Central memory CD4-positive, alpha-beta T cell (primary cell): Measurements from ENCODE around the gene GALNS.
"Not testable (repeated sequence)": the region's sequence is repeated elsewhere in the genome, so short reads cannot be mapped to it uniquely, and the experiment has no call there.

ENCODE experiments used
- DNase-seq: peaks from one replicate; pipeline ENCODE4 v3.0.0; 2022

The GALNS gene

DNA sequence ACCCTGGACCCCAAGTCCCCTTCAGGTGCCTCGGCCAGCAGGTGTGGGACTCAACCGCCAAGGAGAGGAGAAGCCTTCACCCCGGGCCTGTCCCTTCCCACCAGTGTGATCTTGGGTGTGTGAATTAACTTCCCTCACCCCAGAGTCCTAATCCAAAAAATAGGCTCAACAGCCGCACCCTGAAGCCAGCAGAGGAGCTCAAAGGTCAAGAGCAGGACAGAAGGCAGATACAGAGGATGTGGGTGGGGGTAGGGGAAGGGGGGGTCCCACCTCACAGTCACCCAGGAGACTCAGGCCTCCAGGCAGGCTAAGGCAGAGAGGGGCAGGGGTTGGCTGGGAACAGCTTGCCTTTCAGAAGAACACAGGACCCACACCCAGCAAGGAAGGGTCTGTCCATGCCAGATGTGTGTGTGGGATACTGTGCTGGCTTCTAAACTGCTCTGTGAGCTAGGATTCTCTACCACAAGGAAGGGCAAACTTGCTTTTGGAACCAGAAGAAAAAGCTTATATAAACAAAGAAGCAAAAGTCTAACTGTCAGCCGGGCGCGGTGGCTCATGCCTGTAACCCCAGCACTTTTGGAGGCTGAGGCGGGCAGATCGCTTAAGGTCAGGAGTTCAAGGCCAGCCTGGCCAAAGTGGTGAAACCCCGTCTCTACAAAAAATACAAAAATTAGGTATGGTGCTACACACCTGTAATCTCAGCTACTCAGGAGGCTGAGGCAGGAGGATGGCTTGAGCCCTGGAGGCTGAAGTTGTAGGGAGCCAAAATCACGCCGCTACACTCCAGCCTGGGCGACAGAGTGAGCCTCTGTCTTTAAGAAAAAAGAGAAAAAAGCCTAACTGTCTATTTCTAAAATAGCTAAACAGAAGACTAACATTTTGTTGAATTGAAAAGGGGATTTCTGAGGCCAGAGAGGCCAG, 76.3 kb downstream of the GALNS start:
- no peak for DNase-seq

DNA sequence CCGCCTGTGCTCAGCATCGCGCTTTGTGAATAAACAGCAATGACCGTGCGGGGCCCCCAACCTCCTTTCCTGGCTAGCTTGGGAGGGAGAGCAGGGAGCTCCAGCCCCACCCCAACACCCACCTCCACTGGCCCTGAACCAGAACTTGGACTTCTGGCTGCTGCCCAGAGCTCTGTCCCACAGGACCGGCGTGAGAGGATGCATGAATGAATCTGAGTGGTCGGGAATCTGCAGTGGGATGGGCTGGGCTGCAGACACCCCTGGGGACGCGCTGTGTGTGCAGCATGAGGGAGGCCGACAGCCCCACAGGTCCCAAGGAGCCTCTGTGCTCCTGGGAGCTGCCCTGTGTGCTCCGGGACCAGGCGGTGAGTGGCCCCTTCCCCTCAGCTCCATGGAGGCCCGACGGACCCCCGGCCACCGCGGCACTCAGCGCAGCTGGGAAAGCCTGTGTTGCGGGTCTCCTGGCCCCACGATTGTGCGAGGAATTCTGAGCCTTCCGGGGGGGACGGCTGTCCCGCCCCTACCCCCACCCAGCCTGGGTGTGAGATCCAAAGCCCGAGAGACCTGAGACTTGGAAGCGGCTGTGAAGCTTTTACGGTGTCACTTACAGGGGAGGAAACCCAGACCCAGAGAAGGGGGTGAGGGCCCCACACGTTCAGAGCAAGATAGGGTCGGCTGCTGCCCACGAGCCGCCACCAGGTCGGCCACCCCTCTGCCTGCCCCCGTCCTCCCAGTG, 77.2 kb downstream of the GALNS start:
- no peak for DNase-seq

DNA sequence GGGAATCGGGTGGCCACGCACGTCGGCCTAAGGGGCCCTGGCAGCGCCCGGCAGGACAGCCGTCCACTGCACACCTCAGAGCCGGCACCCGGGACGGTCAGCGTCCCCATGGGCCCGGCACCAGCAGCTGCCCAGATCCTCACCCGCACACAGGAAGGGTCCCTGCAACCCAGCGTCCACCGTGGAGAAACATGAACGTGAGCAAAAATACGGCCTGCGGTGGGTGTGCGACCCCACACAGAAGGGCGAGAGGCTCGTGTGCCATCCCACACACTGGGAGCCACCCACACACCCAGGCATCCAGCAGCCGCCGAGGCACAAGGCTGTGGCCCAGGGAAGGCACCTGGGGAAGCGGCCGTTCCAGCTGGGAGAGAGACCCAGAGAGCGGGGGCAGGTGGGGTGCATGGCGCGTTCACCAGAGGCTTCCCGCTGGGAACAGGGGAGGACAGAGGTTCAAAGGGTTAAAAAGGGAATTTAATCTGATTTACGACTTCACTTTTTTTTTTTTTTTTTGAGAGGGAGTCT, 78.1 kb downstream of the GALNS start:
- no peak for DNase-seq

DNA sequence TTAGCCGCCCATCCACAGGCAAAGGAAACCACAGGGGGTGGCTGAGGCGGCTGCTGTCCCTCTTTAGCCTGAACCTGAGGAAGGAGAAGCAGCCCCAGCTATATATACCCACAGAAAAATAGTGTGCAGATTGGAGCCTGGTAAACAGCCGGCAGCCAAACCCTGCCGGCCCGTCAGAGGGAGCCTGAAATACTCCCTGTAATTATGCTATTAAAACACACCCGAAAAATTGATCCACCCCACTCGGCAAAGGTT, 78.5 kb downstream of the GALNS start:
- DNase-seq: no peak

DNA sequence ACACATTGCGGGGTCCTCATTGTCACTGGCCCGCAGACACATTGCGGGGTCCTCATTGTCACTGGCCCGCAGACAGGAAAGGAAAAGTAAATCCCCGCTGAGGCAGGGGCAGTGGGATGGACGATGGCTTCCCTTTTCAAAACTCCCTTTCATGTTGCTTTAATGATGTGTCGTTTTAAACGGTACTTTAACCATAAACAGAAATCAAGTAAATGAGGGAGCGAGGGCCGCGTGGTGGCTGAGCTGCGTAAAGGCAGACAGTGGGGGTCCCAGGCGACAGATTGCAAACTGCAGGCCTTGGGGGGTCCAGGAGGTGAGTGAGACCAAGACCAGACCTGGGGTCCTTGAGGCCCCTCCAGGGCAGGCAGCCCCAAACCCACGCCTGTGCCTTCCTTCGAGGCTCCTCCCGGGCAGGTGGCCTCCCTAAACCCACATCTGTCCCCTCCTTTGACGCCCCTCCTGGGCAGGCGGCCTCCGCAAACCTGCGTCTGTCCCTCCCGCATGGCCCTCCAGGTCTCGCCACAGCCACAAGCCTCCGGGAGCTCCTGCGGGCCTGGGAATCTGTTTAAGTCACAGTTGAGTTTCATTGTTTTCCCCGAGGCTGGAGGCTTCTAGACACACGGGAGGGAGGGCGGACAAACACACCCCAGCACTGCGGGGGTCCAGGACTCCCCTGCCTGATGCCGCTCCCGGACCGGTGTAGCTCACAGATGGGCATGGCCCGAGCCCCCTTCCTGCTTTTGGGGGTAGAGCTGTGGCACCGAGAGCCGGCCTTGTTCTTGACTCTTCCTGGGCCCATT, 79.1 kb downstream of the GALNS start:
- DNase-seq: no peak

DNA sequence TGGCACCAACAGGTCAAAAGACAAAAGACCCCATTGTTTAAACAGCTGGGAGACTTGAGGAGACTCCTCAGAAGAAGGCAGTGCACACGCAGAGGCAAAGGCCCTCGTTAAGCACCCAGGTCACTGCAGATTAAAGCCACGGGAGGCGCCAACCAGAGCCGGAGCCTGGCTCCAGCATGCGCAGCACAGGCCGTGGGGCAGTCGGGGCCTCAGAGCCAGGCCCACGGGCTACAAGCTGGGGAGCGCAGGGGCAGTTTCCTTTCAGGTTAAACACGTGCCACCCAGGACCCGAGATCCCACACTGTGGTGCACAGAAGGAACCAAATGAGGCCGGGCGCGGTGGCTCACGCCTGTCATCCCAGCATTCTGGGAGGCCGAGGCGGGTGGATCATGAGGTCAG, 80.9 kb downstream of the GALNS start:
- no peak for DNase-seq

DNA sequence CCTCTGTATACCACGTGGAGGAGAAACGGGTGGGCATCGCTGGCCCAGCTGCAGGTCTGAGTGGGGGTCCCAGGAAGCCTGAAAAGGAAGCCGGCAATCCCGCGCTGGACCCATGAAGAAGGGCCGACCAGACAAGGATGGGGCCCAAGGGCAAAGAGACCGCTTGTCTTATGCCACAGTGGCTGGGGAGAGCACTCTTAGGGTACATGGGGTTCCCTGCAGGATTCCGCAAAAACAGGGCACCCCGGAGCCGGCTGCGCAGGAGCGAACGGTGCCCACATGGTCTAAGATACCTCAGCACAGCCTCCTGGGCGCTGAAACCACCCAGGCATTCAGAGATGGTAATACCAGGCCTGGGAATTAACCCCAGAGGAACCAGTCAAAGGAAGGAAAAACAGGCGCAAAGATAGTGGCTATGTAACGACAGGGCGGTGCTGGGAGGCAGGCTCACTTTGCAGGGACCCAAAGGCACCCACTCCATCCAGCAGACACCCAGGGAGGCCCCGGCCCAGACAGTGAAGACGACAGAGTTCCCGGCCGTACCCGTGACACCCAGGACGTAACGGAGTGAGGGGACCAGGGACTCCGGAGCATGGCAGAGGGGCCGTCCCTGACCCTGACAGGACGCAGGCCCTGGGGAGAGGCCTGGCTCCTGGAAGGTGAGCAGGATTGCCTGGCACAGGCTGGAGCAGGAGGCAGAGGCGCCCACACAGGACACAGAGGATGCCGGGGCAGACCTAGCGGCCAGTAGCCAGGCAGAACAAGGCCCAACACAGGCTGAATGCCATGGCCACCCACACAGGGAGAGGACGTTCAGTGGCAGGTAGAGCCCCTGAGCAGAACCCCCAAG, 82.0 kb downstream of the GALNS start:
- DNase-seq: no peak

DNA sequence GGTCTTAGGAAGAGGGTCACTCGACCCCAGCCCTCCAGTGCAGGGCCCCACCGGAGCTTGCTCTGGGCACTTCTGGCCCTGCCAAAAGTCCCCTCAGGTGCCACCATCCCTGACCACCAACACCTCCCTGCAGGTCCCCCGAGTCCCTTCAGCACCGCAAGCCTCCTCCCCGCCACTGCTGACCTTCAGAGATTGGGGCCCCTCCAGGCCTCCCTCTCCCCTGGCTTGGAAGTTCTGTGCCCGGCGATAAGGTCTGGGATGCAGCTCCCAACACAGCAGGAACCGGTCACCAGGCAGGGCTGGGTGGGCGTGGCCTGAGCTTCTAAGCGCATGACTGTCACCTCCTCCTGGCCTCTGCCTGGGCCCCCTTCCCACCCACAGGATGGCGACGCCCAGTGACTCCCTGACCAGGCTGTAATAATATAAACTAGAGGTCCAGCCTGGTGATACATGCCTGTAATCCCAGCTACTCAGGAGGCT, 82.9 kb downstream of the GALNS start:
- DNase-seq: no peak

DNA sequence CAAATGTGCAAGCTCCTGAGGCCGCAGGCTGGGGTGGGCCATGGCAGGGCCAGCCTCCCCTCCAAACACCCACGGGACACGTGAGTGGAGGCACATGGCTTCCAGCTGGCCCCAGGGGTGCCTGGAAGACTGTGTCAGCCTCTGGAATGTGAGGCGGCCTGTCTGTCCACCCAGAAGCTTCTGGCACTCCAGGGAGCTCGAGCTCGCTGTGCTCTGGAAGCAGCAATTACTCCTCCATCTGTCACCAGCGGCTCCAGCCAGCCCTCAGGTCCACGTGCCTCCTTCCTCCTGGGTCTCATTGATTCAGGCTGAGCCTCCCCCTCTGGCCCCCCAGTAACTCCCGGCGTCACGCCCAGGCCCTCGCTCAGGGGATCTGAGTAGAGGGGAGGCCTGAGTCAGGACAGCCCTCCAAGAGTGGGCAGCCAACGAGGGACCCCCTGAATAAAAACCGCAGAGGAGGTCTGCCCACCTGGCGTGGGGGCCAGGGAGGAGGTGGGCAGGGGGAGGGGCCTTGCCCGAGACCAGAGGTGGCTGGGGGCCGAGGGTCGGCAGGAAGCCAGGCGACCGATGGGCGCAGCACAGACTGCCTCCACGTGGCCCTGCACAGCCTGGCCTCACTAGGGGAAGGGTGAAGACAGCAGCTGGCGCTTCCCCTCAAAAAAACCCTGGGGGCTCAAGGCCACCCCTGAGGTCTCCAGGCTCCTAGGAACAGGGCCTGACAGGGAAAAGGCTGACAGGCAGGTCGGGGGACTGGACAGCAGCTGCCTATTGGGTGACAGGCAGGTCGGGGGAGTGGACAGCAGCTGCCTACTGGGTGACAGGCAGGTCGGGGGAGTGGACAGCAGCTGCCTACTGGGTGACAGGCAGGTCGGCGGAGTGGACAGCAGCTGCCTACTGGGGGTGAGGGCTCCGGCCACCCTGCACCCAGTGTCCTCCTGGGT, 83.6 kb downstream of the GALNS start:
- no peak for DNase-seq

DNA sequence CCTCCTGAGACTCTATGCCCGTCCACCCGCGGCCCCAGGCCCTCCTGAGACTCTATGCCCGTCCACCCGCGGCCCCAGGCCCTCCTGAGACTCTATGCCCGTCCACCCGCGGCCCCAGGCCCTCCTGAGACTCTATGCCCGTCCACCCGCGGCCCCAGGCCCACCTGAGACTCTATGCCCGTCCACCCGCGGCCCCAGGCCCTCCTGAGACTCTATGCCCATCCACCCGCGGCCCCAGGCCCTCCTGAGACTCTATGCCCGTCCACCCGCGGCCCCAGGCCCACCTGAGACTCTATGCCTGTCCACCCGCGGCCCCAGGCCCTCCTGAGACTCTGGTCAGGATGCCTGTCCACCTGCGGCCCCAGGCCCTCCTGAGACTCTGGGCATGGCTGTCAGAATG, 85.0 kb downstream of the GALNS start:
- DNase-seq: not testable (repeated sequence)

DNA sequence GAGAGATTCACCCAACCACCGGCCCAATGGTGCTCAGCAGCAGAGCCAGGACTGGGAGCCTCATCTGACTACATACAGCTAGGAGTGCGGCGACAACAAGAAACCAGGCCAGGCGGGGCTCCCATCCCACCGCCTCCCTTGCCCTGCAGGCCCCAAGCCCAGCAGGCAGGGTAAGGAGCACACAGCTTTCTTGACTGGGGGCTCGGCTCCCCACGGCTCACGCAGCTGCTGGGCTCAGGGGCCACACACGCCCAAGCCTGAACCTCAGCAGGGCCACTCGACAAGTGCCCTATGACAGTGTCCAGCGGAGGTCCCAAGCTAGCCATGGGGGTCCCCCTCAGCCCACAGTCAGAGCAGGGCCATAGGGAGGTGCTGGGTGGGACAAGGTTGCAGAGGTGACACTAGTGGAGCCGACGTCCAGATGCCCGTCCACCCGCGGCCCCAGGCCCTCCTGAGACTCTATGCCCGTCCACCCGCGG, 85.4 kb downstream of the GALNS start:
- no peak for DNase-seq

DNA sequence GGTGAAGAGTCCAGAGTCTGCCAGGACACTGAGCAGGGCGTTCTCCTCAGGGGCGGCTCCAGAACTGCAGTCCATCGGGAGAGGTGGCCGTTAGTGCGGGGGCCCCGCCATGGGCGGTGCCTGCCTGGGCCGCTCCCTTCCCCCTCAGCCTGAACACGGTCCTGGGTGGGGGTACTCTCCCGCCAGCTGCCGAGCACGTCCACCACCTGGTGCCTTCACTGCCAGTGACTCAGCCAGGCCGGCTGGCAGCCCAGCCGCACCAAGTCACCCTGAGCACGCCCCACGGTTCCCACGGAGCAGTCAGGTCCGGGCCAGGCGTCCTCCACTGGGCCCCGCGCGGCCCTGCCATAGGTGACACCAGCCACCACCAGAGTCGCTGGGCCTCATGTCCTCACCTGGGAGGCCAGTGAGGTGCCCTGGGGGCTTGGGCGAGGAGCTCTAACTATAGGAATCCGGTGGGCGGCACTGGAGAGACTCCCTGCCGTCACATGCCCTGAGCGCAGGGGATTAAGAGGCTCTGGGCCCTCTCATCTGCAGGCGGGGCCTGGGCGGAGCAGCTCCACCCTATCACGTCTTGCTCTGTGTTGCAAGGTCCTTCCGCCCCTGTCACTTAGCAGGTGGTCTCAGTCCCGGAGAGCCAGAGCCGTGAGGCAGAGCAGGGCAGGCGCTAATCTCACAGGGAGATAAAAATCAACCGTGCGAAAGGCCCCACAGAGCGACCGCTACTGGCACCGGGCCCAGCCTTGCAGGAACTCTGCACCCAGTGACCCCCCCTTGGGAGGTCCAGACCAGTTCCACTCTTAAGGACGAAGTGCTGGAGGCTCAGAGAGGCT, 86.1 kb downstream of the GALNS start:
- DNase-seq: no peak

DNA sequence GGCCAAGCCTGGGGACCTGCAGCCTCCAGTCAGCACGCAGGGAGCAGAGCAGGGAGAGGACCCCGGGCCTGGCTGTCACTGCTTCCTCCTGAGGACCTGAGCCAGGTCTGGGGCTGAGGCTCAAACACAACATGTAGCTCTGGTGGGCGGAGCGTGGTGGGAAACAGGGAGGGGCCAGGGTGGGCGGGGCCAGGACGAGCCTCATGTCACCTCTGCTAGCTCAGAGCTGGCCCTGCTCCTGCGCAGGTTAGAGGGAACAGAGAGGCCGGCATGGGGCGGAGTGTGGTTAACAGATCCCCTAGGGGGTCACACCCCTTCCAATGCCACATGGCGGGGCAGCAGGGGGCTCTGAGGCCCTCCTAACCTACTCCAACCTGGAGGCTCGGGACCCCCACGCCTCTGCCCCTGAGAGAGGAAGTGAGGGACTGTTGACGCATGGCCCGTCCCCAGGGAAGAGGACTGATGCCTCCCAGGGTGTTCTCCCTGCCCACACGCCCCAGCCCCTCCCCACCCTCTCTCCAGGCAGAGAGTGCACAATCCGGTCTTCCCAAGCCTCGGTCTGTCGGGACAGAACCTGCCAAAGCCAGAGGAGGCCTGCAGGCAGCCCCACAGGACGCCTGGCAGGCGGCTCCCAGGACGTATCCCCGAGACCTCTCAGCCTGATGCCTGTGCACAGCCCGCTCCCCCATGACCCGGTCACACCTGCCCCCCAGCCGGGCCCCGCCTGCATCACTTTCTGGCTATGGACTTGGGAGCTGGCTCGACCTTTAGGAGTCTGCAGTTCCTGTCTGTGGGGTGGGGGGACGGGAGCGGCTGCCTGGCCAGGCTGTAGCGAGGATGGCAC, 86.9 kb downstream of the GALNS start:
- no peak for DNase-seq

DNA sequence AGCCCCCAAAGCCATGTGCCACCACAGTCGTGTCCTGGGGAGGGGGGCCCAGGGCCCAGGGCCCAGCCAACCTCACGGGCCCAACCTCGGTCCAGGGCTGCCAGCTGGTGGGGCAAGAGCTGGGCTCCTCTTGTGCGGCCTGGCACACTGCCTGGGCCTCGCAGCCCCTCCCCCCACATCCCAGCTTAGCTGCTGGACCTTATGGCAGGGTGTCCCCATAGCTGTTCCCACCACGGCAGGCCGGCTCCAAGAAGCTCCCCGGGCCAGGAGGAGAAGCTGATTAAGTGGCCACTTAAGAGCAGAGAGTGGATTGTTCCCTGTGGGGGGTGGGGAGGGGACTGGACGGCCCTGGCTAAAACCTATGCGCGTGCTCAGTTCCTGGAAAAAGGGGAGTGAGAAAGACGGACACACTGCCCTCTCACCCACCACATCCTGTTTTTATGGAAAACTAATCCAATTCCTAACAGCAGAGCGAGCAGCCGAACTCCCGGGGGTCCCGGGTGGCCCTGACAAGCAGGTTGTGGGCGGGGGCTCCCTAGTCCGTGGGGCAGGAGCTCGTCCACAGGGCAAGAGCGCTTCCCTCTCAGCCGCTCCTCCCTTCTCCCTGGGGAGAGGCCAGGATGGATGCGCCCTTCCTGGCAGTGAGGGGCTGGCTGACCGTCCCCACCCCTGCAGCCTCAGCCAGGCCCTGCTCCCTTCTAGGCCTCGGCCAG, 88.5 kb downstream of the GALNS start:
- DNase-seq: no peak

DNA sequence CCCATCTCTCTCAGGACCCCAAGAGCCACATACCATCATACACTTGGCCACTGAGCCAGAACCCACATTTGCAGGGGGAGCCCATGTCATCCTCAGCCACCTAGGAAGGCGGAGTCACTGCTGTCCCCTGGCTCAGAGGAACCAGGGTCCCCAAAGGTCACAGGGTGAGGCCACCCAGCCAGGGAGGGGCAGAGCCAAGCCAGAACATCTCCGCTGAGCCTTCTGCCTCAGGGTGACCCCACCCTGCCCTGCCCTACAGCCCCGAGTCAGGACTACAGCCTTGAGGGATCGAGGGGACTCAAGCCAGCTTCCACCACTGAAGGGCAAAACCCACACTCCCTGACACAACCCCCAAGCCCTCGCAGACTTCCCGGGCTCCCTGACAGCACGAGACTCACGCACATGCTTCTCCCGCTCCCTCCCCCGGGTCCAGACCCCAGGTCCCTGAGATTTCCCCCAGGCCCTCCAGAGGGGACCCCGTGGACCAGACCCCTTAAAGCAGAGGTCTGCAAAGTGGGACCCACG, 89.1 kb downstream of the GALNS start:
- DNase-seq: no peak

DNA sequence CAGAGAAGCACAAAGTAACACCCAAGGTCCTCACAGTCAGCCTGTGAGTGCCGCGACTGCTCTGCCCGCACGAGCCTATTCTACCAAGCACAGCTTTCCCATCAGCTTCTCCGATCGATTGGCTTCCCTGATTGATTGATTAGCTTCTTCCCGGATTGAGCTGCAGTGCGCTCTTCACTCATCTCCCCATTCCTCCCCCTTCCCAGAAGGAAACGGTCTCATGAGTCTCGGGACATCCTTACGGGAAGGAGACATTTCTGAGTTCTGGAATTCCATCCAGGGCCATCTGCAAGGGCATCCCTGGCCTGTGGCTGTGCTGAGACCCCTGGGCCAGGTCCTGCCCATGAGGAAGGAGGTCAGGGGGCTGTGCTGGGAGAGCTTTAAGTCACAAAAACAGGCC, 89.8 kb downstream of the GALNS start:
- no peak for DNase-seq

DNA sequence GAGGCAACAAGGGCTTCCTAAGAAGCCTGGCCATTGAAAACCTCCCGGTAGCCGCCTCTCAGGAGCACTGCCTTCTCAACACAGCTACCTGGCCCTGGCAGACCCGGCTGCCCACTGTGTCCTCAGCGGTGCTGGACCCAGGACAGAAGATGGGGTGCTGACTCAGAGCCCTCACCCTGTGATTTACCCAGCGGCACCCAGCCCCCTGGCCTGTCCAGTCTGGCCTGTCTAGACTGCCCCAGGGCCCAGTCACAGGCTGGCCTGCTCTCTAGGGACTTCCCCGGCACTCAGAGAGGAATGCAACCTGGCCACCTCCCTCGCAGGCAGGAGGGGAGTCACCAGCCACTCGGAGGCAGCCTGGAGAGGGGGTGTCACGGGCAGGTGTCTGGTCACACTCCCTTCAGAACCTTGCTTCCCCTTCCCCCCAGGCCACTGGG, 91.8 kb downstream of the GALNS start:
- no peak for DNase-seq

DNA sequence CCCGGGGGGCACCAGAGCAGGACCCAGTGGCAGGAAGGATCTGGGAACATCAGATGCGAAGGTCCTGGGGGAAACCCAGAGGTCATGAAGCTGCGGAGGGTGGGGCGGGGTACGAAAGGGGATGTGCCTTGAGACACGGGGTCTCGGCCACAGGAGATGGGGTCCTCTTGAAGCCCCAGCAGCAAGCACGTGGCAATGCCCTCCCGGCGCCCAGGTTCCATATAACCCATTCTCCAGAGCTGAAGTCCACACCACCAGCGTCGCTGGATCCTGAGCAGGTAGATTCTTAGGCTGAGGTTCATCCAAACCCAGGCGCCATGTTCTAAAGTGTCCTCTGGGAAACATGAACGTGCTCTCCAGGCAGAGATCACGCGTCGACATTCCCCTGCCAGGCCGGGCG, 92.7 kb downstream of the GALNS start:
- no peak for DNase-seq
